HG03571 (cell line): ENCODE data around the gene ADNP.

Source experiments
- ATAC-seq: cut with Tn5 transposase; IDR thresholded peaks from one replicate; pipeline ENCODE4 v1.9.1; 2021; ENCODE audit not compliant: unreplicated experiment

Gene ADNP

DNA sequence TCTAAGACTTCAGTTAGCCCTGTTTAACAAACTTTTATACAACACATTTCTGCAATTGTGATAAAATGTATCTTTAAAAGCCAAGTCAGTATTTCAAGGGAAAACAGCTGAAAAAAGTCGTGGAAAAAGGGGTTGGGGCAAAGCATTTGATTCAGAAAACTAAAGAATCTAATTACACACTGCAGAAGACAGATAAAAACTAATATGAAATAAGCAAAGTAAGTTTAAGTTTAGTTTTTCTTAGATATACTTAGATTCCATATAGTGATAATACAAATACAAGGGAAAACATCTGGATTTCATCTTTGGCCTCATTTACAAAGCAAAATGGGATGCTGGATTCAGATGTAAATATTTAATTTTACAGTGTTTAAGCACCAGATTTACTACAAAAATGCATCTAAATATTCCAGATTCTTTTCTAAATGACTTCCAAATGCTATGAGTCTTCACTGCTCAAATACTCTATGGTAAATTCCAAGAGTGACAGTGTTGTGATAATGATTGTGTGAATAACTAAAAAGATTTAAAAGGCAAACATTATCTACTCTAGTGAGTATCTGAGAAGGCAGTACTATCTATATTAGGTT is 1.5 kb upstream of the ADNP start:
- ATAC-seq, result no peak

DNA sequence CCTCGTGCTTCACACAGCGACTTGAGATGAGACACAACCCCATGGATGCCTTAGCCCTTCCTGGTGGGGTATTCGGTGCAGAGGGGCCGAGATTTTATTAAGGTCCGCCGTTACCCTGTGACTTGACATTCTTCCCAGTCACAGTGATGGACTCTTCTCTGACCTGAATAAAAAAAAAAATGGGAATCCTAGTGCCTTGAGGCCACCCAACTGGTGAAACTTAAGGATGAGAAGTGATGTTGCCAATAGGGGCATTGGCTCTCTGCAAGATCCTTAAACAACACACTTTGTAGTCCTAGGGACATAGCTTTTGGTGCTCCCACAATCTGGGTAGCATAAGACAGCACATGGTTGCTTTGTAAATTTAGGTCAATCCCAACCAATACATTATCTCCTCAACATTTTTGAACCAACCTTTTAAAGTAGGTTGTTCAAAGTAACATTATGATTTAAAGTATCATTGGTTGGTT is 814 bp upstream of the ADNP start:
- no peak for ATAC-seq

GRCh38 chr20:50930976-50931305 is 296 bp downstream of the ADNP start:
- ATAC-seq, result peak; percentile 2

- no peak for ATAC-seq
Observed at GRCh38 chr20:50930139-50930975, 880 bp downstream of the ADNP start.

GRCh38 chr20:50929299-50930138 is 1.7 kb downstream of the ADNP start:
- ATAC-seq, result peak; percentile 58

DNA sequence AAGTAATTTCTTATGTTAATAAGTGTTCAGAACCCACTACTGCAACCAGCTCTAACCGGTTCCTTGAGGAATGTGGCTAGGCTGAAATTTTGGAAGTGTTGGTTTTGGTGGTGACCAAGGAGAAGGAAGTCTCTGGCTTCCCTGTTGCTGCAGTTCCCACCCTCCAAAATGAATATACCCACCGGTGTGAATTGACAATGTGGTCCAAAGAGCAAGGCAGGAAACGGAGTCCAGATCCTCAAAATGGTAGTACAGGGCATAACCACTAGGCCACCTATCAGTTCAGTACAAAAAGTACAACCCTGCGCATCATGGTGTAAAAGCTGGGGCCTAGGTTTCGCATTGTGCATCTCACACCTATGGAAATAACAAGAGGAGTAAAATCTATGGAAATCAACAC is 2.8 kb downstream of the ADNP start:
- ATAC-seq, result no peak

GRCh38 chr20:50926530-50926929 is 4.7 kb downstream of the ADNP start:
- no peak for ATAC-seq

- ATAC-seq, result no peak
Observed at GRCh38 chr20:50924261-50924920, 6.8 kb downstream of the ADNP start.

- ATAC-seq, result no peak
Observed at GRCh38 chr20:50921803-50922501, 9.3 kb downstream of the ADNP start.

GRCh38 chr20:50920997-50921396 is 10.2 kb downstream of the ADNP start:
- ATAC-seq, result no peak

GRCh38 chr20:50919567-50919966 is 11.7 kb downstream of the ADNP start:
- no peak for ATAC-seq

- no peak for ATAC-seq
Observed at GRCh38 chr20:50918403-50918802, 12.8 kb downstream of the ADNP start.

DNA sequence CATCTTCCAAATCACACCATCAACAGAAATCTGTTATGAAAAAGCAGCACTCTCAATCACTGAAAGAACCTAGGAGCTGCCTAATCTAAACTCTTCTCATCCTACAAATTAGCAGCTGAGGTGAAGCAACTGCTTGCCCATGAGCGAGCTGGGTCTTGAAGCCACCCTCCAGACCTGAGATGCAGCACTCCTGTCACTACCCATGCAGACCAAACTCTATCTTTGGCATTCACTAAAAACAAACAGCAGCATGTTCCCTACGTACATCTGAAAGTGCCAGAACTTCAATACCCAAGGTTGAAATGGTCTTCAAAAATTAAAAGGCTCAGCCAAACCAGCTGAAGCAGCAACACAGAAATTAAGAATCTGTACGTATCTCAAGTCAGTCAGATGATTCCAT is 14.3 kb downstream of the ADNP start:
- ATAC-seq, result no peak

GRCh38 chr20:50916257-50916656 is 15.0 kb downstream of the ADNP start:
- no peak for ATAC-seq

DNA sequence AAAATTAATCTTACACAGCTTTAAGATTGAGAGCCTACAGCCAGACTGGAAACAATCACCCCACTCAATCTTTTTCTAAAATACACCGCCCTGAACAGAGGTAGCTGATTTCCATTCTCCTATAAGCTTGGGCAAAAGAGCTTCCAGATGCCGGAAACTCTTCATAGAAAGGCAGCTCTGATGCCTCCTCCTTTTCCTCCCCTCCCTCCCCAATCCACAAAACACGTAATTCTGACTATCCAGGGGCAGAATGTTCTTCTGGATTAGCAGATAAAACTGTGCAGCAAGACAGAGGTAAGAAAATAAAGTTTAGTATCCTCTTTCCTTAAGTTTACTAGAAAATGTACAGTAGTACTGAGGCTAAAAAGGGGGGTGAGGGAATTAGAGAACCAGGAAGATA is 15.8 kb downstream of the ADNP start:
- ATAC-seq, result no peak

- no peak for ATAC-seq
Observed at GRCh38 chr20:50913690-50914375, 17.4 kb downstream of the ADNP start.

- peak; percentile 44 for ATAC-seq
Observed at GRCh38 chr20:50911716-50912115, 19.5 kb downstream of the ADNP start.

DNA sequence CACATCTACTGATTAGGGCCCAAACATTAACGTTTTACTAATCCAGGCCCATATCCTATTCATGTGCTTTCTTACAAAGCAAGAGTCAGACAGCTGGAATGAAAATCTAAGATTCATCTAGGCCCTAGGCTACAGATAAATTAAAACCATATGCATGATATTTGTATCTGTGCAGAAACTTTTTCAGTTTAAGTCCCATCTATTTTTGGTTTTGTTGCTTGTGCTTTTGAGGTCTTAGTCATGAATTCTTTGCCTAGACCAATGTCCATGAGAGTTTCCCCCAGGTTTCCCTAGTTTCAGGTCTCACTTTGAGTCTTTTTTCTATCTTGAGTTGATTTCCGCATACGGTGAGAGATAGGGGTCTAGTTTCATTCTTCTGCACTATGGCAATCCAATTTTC is 20.2 kb downstream of the ADNP start:
- ATAC-seq, result no peak

DNA sequence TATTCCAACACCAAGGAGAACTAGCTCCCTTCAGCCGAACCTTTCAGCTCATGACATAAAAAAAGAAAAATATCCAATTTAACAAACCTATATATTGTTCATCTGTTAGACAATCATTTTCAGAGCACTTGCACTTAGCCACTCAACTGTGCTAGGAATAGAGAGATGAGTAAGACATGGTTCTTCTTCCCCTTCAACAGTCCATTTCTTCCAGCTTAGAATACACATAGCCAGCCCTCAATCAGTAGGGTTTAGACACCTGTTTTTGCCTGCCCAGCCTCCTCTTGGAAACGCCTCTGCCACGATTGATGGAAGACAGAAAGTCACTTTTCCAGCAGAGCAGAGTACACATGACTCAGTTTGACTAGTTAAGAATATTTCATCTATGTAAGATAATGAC is 21.8 kb downstream of the ADNP start:
- no peak for ATAC-seq

DNA sequence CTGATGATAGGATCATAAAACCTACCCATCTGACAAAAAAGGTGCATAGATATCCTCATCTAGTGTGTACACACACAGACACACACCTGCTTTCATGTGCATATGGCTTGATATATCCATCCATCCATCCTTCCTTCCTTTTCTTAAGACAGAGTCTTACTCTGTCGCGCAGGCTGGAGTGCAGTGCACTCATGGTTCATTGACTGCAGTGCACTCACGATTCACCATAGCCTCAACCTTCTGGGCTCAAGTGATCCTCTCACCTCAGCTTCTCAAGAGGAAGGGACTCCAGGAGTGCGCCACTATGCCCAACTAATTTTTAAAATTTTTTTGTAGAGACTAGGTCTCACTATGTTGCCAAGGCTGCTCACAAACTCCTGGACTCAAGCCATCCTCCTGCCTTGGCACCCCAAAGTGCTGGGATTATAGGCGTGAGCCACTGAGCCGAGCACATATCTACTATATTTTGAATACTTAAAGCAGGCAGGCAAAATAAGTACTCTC is 27.1 kb downstream of the ADNP start:
- ATAC-seq, result no peak
